C4-2B (cell line): ENCODE measurements around the gene RAPGEF6.

ENCODE experiments used
- H3K27ac ChIP-seq: fragments of 450-650 bp; 2 replicates; pipeline ENCODE4 v1.5.1; 2017
- ZFX ChIP-seq: fragments of 450-650 bp; IDR thresholded peaks from 2 replicates; pipeline ENCODE4 v1.6.1; 2017
- TF ChIP-seq, protein P1 (sequence below): fragments of 450-650 bp; conservative IDR thresholded peaks from 2 replicates; pipeline ENCODE4 v1.5.1; 2017; ENCODE audit warnings: mild to moderate bottlenecking

Gene RAPGEF6

GRCh38 chr5:131392466-131393095 lies 242.4 kb downstream of the RAPGEF6 start:
- H3K27ac ChIP-seq: no peak overlapping the region

DNA sequence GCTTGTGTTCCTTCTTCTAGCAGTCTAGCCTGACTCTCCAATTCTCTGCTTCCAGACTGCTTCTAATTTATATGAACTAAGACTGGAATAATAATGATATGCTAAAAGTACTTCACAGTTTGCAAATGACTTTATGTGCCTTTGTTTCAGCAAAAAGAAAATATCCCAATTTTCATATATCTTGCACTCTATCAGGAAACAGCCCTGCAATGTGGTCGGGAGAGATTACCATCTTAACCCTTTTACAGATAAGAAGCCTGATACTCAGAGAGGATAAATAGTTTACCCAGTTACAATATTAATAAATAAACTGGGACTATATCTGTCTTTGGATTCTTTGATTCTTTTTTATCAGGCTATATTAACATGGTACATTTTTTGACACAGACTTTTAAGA lies 245.2 kb downstream of the RAPGEF6 start:
- TF ChIP-seq, protein P1, sequence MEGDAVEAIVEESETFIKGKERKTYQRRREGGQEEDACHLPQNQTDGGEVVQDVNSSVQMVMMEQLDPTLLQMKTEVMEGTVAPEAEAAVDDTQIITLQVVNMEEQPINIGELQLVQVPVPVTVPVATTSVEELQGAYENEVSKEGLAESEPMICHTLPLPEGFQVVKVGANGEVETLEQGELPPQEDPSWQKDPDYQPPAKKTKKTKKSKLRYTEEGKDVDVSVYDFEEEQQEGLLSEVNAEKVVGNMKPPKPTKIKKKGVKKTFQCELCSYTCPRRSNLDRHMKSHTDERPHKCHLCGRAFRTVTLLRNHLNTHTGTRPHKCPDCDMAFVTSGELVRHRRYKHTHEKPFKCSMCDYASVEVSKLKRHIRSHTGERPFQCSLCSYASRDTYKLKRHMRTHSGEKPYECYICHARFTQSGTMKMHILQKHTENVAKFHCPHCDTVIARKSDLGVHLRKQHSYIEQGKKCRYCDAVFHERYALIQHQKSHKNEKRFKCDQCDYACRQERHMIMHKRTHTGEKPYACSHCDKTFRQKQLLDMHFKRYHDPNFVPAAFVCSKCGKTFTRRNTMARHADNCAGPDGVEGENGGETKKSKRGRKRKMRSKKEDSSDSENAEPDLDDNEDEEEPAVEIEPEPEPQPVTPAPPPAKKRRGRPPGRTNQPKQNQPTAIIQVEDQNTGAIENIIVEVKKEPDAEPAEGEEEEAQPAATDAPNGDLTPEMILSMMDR: no peak
- no peak for TF ChIP-seq ZFX
- no peak overlapping the region for H3K27ac ChIP-seq

More at GRCh38 chr5:131392466-131393095, 242.4 kb downstream of the RAPGEF6 start:
- TF ChIP-seq, protein P1: no peak
- no peak for TF ChIP-seq ZFX

- no peak for TF ChIP-seq ZFX
- TF ChIP-seq, protein P1: no peak
- H3K27ac ChIP-seq: no peak overlapping the region
Observed at GRCh38 chr5:131389096-131389868, 245.7 kb downstream of the RAPGEF6 start.

- H3K27ac ChIP-seq: peak overlapping the region; percentile 49
- TF ChIP-seq, protein P1: no peak
- TF ChIP-seq ZFX: no peak
Observed at GRCh38 chr5:131387255-131387654, 247.8 kb downstream of the RAPGEF6 start.

- peak overlapping the region; percentile 49 for H3K27ac ChIP-seq
- TF ChIP-seq, protein P1: no peak
- no peak for TF ChIP-seq ZFX
Observed at GRCh38 chr5:131386779-131387178, 248.2 kb downstream of the RAPGEF6 start.

GRCh38 chr5:131386124-131386523 lies 248.9 kb downstream of the RAPGEF6 start:
- H3K27ac ChIP-seq: peak overlapping the region; percentile 25; the same call in 1 of the 2 replicates
- TF ChIP-seq ZFX: no peak
- TF ChIP-seq, protein P1: no peak

- no peak overlapping the region for H3K27ac ChIP-seq
- TF ChIP-seq ZFX: no peak
- TF ChIP-seq, protein P1: no peak
Observed at GRCh38 chr5:131384616-131385214, 250.3 kb downstream of the RAPGEF6 start.
